ENCODE data around the gene SLC11A1. TPM values are rescaled to one million over a fixed set of nuclear protein-coding genes. Genes with fewer than 3 reads are reported as not detected.
A peak's percentile ranks its signal among the peaks of the same experiment; 100 is the strongest.

SLC11A1 gene
- total RNA-seq, 4 donors from 2014 or later: 2.2 to 4.6 (median 3.5) TPM

DNA sequence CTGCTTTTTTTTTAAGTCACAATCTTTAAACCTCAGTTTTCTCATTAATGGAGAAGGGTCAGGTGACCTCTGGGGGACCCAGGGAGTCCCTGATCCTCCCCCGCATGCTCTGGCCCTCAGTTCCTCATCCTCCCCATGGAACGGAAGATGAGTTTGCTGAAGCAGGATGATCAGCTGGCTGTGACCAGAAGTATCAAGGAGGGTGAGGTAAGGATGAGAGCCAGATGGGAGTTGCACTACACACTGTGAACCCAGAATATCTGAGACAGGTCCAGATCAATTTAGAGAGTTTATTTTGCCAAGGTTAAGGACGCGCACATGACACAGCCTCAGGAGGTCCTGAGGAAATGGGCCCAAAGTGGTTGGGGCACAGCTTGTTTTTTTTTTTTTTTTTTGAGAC lies 21.6 kb upstream of the SLC11A1 start:
- TF ChIP-seq POLR2A (IDR thresholded peaks at IDR 0.05) (no peak), CTCF (IDR thresholded peaks at IDR 0.05) (no peak)
- H3K4me3 ChIP-seq (ENCODE audit: low read depth, poor library complexity, severe bottlenecking): no peak overlapping the region
- DNase-seq (ENCODE audit: low spot score in 2 of 2): no peak
- 90 to 95% methylated on average over 4 of the region's 4 CpGs for WGBS, 2 donors
- intact Hi-C loops (cut with DNase I; ENCODE audit: low total_unique reads): no loop called here

- H3K4me3 ChIP-seq (ENCODE audit: low read depth, poor library complexity, severe bottlenecking): no peak overlapping the region
- intact Hi-C loops (cut with DNase I; ENCODE audit: low total_unique reads): no loop called here
- 90 to 91% methylated on average over 8 of the region's 8 CpGs for WGBS, 2 donors
- DNase-seq (ENCODE audit: low spot score in 2 of 2): no peak
- no peak for TF ChIP-seq POLR2A (IDR thresholded peaks at IDR 0.05)
- TF ChIP-seq CTCF (IDR thresholded peaks at IDR 0.05): no peak
These were observed 19.5 kb upstream of the SLC11A1 start for GRCh38 chr2:218362606-218363005.

DNA sequence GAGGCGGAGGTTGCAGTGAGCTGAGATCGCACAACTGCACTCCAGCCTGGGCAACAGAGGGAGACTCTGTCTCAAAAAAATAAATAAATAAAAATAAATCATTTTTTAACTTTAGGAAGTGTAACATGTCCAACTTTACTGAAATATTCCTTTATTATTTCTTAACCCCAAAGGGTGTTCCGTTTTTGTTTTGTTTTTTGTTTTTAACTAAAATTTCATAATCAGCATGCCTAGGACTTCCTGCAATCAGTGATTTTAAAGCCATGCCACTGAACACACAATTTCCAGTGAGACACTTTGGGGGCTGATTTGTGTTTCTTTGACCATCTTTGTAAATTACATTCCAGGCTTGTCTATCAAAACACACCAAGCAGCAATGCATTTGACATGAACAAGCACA lies 18.3 kb upstream of the SLC11A1 start:
- WGBS, 2 donors: 87% methylated on average over 3 of the region's 3 CpGs
- no peak for DNase-seq (ENCODE audit: low spot score in 2 of 2)
- no peak overlapping the region for H3K4me3 ChIP-seq (ENCODE audit: low read depth, poor library complexity, severe bottlenecking)
- TF ChIP-seq CTCF (IDR thresholded peaks at IDR 0.05) (no peak), POLR2A (IDR thresholded peaks at IDR 0.05) (no peak)
- intact Hi-C loops (cut with DNase I; ENCODE audit: low total_unique reads): no loop called here

- intact Hi-C loops (cut with DNase I; ENCODE audit: low total_unique reads): no loop called here
- TF ChIP-seq CTCF (IDR thresholded peaks at IDR 0.05) (no peak), POLR2A (IDR thresholded peaks at IDR 0.05) (no peak)
- no peak for DNase-seq (ENCODE audit: low spot score in 2 of 2)
- WGBS, 2 donors: 81 to 88% methylated on average over 6 of the region's 6 CpGs
- H3K4me3 ChIP-seq (ENCODE audit: low read depth, poor library complexity, severe bottlenecking): no peak overlapping the region
These were observed 17.9 kb upstream of the SLC11A1 start for GRCh38 chr2:218364196-218364595.

DNA sequence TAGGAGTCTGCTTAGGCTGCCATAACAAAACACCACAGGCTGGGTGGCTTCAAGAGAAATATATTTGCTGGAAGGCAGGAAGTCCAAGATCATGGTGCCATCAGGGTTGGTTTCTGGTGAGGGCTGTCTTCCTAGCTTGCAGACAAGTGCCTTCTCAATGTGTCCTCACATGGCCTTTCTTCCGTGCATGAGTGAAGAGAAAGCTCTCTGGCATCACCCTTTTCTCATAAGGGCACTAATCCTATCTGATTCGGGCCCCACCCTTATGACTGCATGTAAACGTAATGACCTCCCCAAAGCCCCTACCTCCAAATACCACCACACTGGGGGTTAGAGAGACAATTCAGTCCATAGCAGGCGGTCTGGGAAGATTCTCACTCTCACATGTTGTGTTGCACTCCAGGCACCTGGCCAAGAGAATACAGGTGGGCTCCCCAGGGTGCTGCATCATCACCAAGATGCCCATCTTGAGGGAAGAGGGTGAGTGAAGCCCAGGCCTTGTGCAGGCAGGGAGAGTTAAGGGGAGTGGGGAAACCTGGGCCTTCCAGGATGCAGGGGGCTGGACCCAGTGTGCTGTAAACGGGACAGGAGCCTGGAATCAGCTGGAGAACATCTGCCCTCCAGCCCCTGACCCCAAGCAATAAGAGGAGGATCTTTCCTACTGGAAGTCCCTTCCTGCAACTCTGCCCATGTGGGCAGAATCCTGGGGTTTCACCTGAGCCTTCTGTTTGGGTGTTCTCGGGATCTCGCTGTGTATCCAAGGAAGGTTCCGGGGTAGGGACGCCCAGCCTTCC lies 15.3 kb upstream of the SLC11A1 start:
- WGBS, 2 donors: 84 to 92% methylated on average over 9 of the region's 9 CpGs
- intact Hi-C loops (cut with DNase I; ENCODE audit: low total_unique reads): no loop called here
- H3K4me3 ChIP-seq (ENCODE audit: low read depth, poor library complexity, severe bottlenecking): peak overlapping the region; percentile 28
- DNase-seq (ENCODE audit: low spot score in 2 of 2): no peak
- no peak for TF ChIP-seq POLR2A (IDR thresholded peaks at IDR 0.05)
- TF ChIP-seq CTCF (IDR thresholded peaks at IDR 0.05): no peak

Measured in lower leg skin (tissue), 4 donors.